D721Med (cell line): ENCODE measurements around the gene DIP2C.

ENCODE experiments used
- DNase-seq: peaks from one replicate; pipeline ENCODE4 v3.0.0; 2011; ENCODE audit warnings: low spot score; ENCODE audit not compliant: insufficient read length
- FAIRE-seq: peaks from 2 replicates; lab custom pipeline; 2011; peaks lifted over from hg19 to GRCh38; lab: Jason Lieb, UNC
- TF ChIP-seq, protein P1 (sequence below): IDR thresholded peaks from 2 replicates; pipeline ENCODE4 v1.5.1; 2012; ENCODE audit warnings: mild to moderate bottlenecking, control low read depth; ENCODE audit not compliant: insufficient read depth; ENCODE audit errors: missing control alignments

Gene DIP2C

GRCh38 chr10:278707-279106 lies 410.8 kb downstream of the DIP2C start:
- FAIRE-seq = no peak
- TF ChIP-seq, protein P1, sequence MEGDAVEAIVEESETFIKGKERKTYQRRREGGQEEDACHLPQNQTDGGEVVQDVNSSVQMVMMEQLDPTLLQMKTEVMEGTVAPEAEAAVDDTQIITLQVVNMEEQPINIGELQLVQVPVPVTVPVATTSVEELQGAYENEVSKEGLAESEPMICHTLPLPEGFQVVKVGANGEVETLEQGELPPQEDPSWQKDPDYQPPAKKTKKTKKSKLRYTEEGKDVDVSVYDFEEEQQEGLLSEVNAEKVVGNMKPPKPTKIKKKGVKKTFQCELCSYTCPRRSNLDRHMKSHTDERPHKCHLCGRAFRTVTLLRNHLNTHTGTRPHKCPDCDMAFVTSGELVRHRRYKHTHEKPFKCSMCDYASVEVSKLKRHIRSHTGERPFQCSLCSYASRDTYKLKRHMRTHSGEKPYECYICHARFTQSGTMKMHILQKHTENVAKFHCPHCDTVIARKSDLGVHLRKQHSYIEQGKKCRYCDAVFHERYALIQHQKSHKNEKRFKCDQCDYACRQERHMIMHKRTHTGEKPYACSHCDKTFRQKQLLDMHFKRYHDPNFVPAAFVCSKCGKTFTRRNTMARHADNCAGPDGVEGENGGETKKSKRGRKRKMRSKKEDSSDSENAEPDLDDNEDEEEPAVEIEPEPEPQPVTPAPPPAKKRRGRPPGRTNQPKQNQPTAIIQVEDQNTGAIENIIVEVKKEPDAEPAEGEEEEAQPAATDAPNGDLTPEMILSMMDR = no peak
- no peak for DNase-seq

DNA sequence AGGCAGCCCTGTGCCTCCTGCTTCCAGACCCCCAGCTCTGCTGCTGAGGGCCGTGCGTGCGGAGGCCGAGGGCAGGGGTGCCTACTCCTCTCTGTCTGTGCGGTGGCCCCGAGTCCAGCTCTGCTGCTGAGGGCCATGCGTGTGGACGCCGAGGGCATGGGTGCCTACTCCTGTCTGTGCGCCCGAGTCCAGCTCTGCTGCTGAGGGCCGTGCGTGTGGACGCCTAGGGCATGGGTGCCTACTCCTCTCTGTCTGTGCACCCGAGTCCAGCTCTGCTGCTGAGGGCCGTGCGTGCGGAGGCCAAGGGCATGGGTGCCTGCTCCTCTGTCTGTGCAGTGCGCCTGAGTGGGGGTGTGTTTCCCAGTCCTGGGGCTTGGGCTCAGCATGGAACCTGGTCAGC lies 411.5 kb downstream of the DIP2C start:
- TF ChIP-seq, protein P1 = no peak
- no peak for FAIRE-seq
- DNase-seq = no peak

- TF ChIP-seq, protein P1 = no peak
- DNase-seq (no peak), FAIRE-seq (no peak)
These were observed 413.8 kb downstream of the DIP2C start for GRCh38 chr10:275680-276079.

GRCh38 chr10:274866-275265 lies 414.6 kb downstream of the DIP2C start:
- DNase-seq = no peak
- TF ChIP-seq, protein P1 = no peak
- no peak for FAIRE-seq

GRCh38 chr10:273088-273487 lies 416.4 kb downstream of the DIP2C start:
- DNase-seq = no peak
- TF ChIP-seq, protein P1 = no peak
- FAIRE-seq = no peak

- TF ChIP-seq, protein P1 = no peak
- FAIRE-seq = no peak
- DNase-seq = no peak
These were observed 417.7 kb downstream of the DIP2C start for GRCh38 chr10:271722-272121.

GRCh38 chr10:271201-271600 lies 418.3 kb downstream of the DIP2C start:
- DNase-seq (no peak), FAIRE-seq (no peak)
- TF ChIP-seq, protein P1 = no peak
